GM23248 (cell line): ENCODE measurements around the gene KCTD19. TPM values are rescaled to one million over a fixed set of nuclear protein-coding genes. Genes with fewer than 3 reads are reported as not detected.

Experiments used
- DNase-seq: peaks from one replicate; pipeline ENCODE4 v3.0.0-alpha.2; 2015
- H2AFZ ChIP-seq: fragments of 200-600 bp; sonication (generic); 2 replicates; pipeline ENCODE4 v1.6.1; 2016; ENCODE audit warnings: antibody characterized with exemption
- H3F3A ChIP-seq: fragments of 200-600 bp; sonication (generic); 2 replicates; pipeline ENCODE4 v1.6.1; 2016; ENCODE audit warnings: mild to moderate bottlenecking, antibody characterized with exemption, mixed run types; ENCODE audit not compliant: insufficient read depth
- H3K27ac ChIP-seq: fragments of 200-600 bp; sonication (generic); 2 replicates; pipeline ENCODE4 v1.5.1; 2016; ENCODE audit warnings: mild to moderate bottlenecking
- H3K27me3 ChIP-seq: fragments of 200-600 bp; sonication (generic); replicated peaks from 2 replicates; pipeline ENCODE4 v1.6.1; 2016; ENCODE audit warnings: mild to moderate bottlenecking; ENCODE audit not compliant: insufficient read depth
- H3K36me3 ChIP-seq: fragments of 200-600 bp; sonication (generic); 2 replicates; pipeline ENCODE4 v1.6.1; 2016; ENCODE audit warnings: low read depth, mild to moderate bottlenecking
- H3K4me1 ChIP-seq: fragments of 200-600 bp; sonication (generic); 2 replicates; pipeline ENCODE4 v1.6.1; 2016; ENCODE audit warnings: mild to moderate bottlenecking; ENCODE audit not compliant: insufficient read depth
- H3K4me2 ChIP-seq: fragments of 200-600 bp; sonication (generic); one replicate; pipeline ENCODE4 v1.6.1; 2016; ENCODE audit warnings: mild to moderate bottlenecking; ENCODE audit not compliant: unreplicated experiment
- H3K4me3 ChIP-seq: fragments of 200-600 bp; sonication (generic); 2 replicates; pipeline ENCODE4 v1.5.1; 2016; ENCODE audit warnings: mild to moderate bottlenecking
- H3K79me2 ChIP-seq: fragments of 200-600 bp; sonication (generic); 2 replicates; pipeline ENCODE4 v1.6.1; 2016; ENCODE audit warnings: mild to moderate bottlenecking; ENCODE audit not compliant: insufficient read depth
- H3K9ac ChIP-seq: fragments of 200-600 bp; sonication (generic); 2 replicates; pipeline ENCODE4 v1.6.1; 2016; ENCODE audit warnings: mild to moderate bottlenecking
- H3K9me2 ChIP-seq: fragments of 200-600 bp; sonication (generic); 2 replicates; pipeline ENCODE4 v1.6.1; 2016; ENCODE audit warnings: mixed run types, mild to moderate bottlenecking, moderate library complexity; ENCODE audit not compliant: insufficient read depth
- H3K9me3 ChIP-seq: fragments of 200-600 bp; sonication (generic); one replicate; pipeline ENCODE4 v1.6.1; 2017; ENCODE audit warnings: low read depth
- H4K20me1 ChIP-seq: fragments of 200-600 bp; sonication (generic); 2 replicates; pipeline ENCODE4 v1.6.0; 2016; ENCODE audit not compliant: insufficient read depth
- EZH2 ChIP-seq: fragments of 200-600 bp; sonication (generic); IDR thresholded peaks from 2 replicates; pipeline ENCODE4 v1.6.1; 2018; ENCODE audit warnings: antibody characterized with exemption, mild to moderate bottlenecking; ENCODE audit not compliant: insufficient read depth, poor library complexity, severe bottlenecking
- EZH2phosphoT487 ChIP-seq: fragments of 200-600 bp; sonication (generic); IDR thresholded peaks from 2 replicates; pipeline ENCODE4 v1.6.1; 2018; ENCODE audit warnings: antibody characterized with exemption, moderate library complexity, mild to moderate bottlenecking, low read depth; ENCODE audit not compliant: insufficient read depth
- WGBS, 2 experiments: methylation state at CpG; one replicate each; pipeline ENCODE4 v1.1.6; 2015 to 2017; ENCODE audit warnings: low lambda C conversion rate in 2 of 2, low coverage in 1 of 2; ENCODE audit errors: missing lambda C conversion rate in 2 of 2; 5-methylcytosine and 5-hydroxymethylcytosine counted together
- in situ Hi-C: fragments of 300-500 bp; cut with MboI; formaldehyde crosslinking; loops from 2 replicates; pipeline ENCODE4 v1.15.0; 2020
- polyA plus RNA-seq: library from polyadenylated mRNA; unstranded; fragments of >200 nt; fragmentation: Nextera tagmentation; extraction: Ambion mirVana; gene quantifications from 2 replicates; pipeline ENCODE4 v1.2.1, GENCODE V29; 2016
- total RNA-seq: library from RNA; depleted of rRNA; stranded (reverse); fragments of >200 nt; shearing (Covaris generic); gene quantifications from 2 replicates; pipeline ENCODE4 v1.2.3, GENCODE V29; 2014

The KCTD19 gene
- total and polyA plus RNA-seq, 2 experiments from 2014 or later = not detected

GRCh38 chr16:67246081-67246755, 80.3 kb downstream of the KCTD19 start:
- Histone ChIP-seq H3K27ac (peak overlapping the region; percentile 94), H3K9me2 (no peaks in the 10 kb centered on the region), H3F3A (peaks cover 52% of the 10 kb centered on the region), H2AFZ (peak overlapping the region; percentile 58), H3K4me2 (peak overlapping the region; percentile 86), H3K4me3 (peak overlapping the region; percentile 88), H3K9ac (peak overlapping the region; percentile 72), H3K4me1 (peaks cover 62% of the 10 kb centered on the region), H3K36me3 (no peaks in the 10 kb centered on the region), H4K20me1 (no peaks in the 10 kb centered on the region), H3K79me2 (peaks cover 25% of the 10 kb centered on the region), H3K27me3 (no peaks in the 10 kb centered on the region), H3K9me3 (no peaks in the 10 kb centered on the region)
- TF ChIP-seq EZH2phosphoT487 (no peak), EZH2 (no peak)
- peak; percentile 90 for DNase-seq
- in situ Hi-C loops = no loop called here
- WGBS, 2 experiments = 1% methylated on average over 34 to 44 of the region's 48 CpGs

- H3K27ac ChIP-seq = peak overlapping the region; percentile 94
- DNase-seq = peak; percentile 75
- peak overlapping the region; percentile 86 for H3K4me2 ChIP-seq
- peaks cover 25% of the 10 kb centered on the region for H3K79me2 ChIP-seq
- H3K4me1 ChIP-seq = peaks cover 65% of the 10 kb centered on the region
- H3K9ac ChIP-seq = peak overlapping the region; percentile 72
- no peaks in the 10 kb centered on the region for H3K9me3 ChIP-seq
- no peaks in the 10 kb centered on the region for H3K9me2 ChIP-seq
- in situ Hi-C loops = no loop called here
- H3K4me3 ChIP-seq = peak overlapping the region; percentile 88
- no peaks in the 10 kb centered on the region for H4K20me1 ChIP-seq
- H3F3A ChIP-seq = peaks cover 50% of the 10 kb centered on the region
- H3K36me3 ChIP-seq = no peaks in the 10 kb centered on the region
- WGBS, 2 experiments = 3 to 5% methylated on average over 8 of the region's 8 CpGs
- no peaks in the 10 kb centered on the region for H3K27me3 ChIP-seq
- peak overlapping the region; percentile 58 for H2AFZ ChIP-seq
- TF ChIP-seq EZH2 = no peak
- no peak for TF ChIP-seq EZH2phosphoT487
These were observed 80.9 kb downstream of the KCTD19 start for GRCh38 chr16:67245674-67246080.

- Histone ChIP-seq H3F3A (peaks cover 48% of the 10 kb centered on the region), H3K9ac (peak overlapping the region; percentile 72), H3K9me2 (no peaks in the 10 kb centered on the region), H3K79me2 (peaks cover 25% of the 10 kb centered on the region), H3K4me1 (peaks cover 69% of the 10 kb centered on the region), H3K27ac (peak overlapping the region; percentile 94), H2AFZ (no peak overlapping the region), H4K20me1 (no peaks in the 10 kb centered on the region), H3K4me3 (peak overlapping the region; percentile 88), H3K27me3 (no peaks in the 10 kb centered on the region), H3K36me3 (no peaks in the 10 kb centered on the region), H3K9me3 (no peaks in the 10 kb centered on the region), H3K4me2 (peak overlapping the region; percentile 86)
- in situ Hi-C loops = no loop called here
- WGBS, 2 experiments = 85 to 89% methylated on average over 4 of the region's 4 CpGs
- TF ChIP-seq EZH2 = no peak
- TF ChIP-seq EZH2phosphoT487 = no peak
- no peak for DNase-seq
These were observed 81.4 kb downstream of the KCTD19 start for GRCh38 chr16:67245186-67245585.

GRCh38 chr16:67244387-67245185, 82.0 kb downstream of the KCTD19 start:
- no peak overlapping the region for H2AFZ ChIP-seq
- peak overlapping the region; percentile 94 for H3K27ac ChIP-seq
- peaks cover 69% of the 10 kb centered on the region for H3K4me1 ChIP-seq
- peaks cover 53% of the 10 kb centered on the region for H3F3A ChIP-seq
- 4 to 5% methylated on average over 5 of the region's 5 CpGs for WGBS, 2 experiments
- no peaks in the 10 kb centered on the region for H3K9me3 ChIP-seq
- in situ Hi-C loops = no loop called here
- H3K4me2 ChIP-seq = peak overlapping the region; percentile 86
- TF ChIP-seq EZH2 (no peak), EZH2phosphoT487 (no peak)
- peak overlapping the region; percentile 88 for H3K4me3 ChIP-seq
- H3K27me3 ChIP-seq = no peaks in the 10 kb centered on the region
- H3K9me2 ChIP-seq = no peaks in the 10 kb centered on the region
- DNase-seq = peak; percentile 98
- no peaks in the 10 kb centered on the region for H3K36me3 ChIP-seq
- H3K9ac ChIP-seq = peak overlapping the region; percentile 72
- H4K20me1 ChIP-seq = no peaks in the 10 kb centered on the region
- H3K79me2 ChIP-seq = peaks cover 31% of the 10 kb centered on the region
